HG03439 (cell line): ENCODE results near the gene LIPC.

Experiments
- ATAC-seq: cut with Tn5 transposase; IDR thresholded peaks from one replicate; pipeline ENCODE4 v1.9.1; 2021; ENCODE audit warnings: mild to moderate bottlenecking, moderate library complexity; ENCODE audit not compliant: unreplicated experiment

The LIPC gene

DNA sequence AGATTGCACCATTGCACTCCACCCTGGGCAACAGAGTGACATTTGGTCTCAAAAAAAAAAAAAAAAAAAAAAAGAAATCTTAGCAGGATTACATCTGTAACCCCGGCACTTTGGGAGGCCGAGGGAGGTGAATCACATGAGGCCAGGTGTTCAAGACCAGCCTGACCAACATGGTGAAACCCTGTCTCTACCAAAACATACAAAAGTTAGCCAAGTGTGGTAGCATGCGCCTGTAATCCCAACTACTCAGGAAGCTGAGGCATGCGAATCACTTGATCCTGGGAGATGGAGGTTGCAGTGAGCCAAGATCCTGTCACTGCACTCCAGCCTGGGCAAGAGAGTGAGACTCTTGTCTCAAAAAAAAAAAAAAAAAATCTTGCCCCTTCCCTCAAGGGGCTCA is 40.4 kb downstream of the LIPC start:
- ATAC-seq: no peak

DNA sequence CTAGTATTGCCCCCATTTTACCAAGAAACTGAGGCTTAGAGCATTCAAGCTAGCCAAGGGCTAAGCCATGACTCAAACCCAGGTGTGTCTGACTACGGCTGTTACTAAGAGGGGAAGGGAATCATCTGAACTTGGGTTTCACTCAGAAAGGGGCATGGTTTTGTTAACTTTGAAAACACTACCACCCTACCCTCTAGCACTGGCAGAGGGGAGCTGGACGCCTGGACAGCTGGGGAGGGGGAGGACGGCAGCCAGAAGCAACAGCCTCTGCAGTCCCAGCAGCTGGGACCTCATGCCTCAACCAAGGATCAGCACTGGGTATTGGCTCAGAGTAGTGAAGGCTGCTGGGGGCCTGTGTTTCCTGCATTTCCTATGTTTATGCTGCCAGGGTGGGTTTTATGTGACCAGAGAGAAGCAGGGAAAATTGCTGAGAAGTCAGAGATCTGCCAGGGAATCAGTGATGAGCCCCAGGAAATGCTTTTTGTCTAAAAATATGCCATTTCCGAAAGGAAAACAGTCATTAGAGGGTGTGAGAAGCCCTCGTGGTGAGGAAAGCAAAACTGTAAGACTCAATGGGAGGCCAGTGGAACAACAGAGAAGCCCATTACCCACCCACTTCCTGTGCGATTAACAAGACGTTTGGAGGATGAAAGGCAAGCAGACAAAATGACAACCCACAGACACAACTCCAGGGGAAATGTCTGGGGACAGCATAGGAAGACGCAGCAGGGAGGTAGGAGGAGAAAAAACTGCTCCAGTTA is 41.2 kb downstream of the LIPC start:
- no peak for ATAC-seq

DNA sequence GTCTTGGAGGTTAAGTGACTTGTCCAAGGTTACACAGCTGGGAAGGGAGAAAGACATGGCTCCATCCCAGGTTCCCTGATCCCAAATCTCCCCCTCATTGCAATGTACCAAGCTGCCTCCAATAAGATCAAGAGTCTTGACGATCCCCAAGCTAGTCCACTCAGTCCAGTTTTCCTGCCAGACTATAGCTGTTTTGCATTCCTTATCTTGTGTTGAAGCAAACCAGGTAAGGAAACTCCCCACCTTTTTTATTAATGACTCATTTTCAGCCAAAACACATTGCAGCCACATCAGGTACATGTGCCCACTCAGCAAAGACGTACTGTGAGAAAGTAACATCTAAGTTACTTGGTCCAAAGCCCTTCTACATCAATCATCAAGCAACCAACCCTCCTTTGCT is 41.9 kb downstream of the LIPC start:
- ATAC-seq: no peak

DNA sequence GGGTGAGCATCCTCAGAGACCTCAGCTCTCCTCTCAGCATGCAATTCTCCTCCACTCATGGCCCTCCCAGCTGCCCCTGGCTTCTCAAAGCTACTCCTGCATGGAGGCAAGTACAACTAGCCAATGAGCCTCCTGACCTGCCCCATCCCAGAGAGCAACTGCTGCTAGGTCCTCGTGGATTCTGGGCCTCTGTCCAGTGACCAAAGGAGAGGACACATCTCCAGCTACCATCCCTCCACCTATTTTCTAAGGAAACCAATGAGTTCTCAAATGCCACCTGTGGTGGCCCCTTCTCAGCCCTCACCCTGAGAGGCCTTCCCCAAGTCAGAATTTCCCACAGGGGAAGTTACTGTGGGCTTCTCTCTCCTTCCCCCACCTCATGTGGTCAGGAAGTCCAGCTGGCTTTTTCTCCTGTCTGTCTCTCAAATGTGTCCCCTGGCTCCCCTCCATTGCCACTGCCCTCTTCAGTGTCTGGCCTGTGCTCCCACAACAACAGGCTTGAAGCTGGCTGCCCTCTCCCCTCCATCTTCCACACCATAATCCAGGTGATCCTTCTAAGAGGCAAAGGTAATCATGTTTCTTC is 43.0 kb downstream of the LIPC start:
- no peak for ATAC-seq

DNA sequence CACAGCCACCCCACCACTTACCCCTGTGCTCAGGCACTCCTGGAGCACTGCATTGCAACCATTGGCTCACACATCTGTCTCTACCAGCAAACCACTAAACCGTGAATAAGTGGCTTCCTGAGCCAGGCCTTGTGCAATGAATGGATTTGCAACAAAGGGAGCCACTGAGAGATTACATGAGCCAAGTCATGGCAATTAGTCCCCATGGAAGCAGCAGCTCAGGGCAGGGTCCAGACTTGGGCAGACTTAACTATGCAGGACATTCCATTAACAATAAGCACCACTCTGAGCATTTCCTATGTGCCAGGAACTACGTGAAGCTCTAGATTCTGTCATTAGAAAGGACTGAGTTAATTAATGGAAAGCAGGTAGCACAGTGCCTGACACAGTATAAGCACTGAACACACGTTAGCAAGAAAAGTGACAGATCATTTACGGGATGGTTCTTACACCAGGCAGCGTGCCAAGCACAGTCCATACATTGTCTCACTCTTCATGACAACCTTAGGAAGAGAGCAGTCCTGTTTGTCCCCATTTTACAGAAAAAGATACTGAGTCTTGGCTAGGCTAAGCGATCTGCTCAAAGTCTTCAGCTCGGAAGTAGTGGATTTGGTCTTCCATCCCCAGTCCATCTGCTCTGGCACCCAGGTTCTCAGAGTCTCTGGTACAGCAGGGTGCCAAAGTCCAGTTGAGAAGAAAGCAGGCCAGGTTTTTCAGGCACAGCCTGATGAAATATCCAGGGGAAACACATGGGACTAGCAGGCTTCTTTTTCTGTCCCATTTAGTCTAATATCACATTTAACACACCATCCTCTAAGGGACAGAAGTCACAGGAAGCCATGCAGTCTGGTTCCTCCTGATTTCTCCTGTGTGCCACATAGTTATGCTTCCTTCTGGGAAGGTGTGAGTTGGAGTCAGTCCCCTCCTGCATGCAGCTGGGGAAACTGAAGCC is 44.1 kb downstream of the LIPC start:
- no peak for ATAC-seq

DNA sequence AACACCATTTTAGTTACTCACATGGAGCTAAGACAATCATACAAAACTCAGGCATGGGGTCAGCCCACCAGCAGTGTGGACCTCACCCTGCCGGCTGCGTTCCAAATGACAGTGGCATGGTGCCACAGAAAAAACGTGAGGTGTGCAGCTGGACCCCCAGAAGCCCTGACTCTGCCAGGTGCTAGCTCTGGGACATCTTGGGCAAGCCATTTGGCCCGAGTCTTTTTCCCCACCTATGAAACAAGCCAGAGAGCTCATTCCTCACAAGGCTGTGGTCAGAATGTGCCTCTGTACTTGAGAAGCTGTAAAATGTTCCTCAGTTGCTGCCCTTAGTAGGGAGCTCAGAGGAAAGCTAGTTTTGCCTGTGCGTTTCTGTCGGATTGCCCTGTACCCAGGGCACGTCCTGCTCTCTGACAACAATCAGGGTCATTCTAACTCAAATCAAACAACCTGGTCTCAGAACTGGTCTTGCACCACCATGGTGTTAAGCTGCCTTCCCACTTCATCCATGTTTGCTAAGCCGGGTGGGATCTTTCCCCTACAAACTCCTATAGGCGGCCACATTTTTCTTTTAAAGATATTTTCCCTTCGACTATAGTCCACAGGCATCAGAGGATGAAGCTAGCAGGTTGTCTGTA is 44.9 kb downstream of the LIPC start:
- ATAC-seq: no peak

DNA sequence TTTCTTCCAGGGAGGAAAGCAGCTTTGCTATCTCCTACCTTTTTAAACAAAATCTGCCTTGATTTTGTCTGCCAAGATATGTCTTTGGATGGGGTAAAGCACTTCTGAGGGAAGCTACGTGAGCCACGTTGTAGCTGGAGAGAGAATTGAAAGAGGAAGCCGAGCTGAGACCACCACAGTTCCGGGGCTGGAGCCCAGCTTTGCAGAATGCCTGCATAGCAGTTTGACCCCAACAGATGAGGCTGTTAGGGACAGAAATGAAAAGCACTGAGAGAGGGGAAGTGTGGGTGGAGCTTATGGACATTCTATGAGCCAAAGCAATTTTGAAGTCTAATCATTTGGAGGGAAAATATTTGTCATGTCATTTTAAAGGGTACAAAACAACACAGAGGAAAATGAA is 45.4 kb downstream of the LIPC start:
- no peak for ATAC-seq

DNA sequence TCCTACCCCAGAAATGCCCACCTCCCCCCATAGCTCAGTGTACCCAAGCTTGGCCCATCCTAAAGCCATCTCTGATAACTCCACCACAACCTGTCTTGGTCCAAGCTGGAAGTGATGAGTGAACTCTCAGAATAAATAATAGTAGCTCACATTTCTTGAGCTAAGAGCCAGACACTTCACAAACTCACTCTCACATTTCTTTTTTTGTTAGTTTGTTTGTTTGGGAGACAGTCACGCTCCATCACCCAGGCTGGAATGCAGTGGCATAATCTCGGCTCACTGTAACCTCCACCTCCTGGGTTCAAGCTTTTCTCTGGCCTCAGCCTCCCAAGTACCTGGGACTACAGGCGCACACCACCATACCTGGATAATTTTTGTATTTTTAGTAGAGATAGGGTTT is 46.2 kb downstream of the LIPC start:
- ATAC-seq: no peak

DNA sequence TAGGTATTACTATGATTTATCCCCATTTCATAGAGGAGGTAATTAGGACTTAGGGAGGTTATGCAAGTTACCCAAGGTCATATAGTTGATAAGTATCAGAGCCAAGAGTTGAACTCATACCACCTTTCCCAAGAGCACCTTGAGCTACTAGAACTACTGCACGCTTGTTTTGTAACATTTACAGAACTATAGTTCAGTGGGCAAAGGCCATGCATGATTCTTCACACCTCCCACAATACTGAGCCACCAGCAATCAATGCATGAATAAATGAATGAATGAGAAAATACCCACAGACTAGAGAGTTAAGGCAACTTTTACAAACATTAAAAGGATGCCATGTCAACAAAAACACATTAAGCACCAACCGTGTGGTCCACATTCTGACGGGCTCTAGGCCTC is 46.8 kb downstream of the LIPC start:
- ATAC-seq: no peak

DNA sequence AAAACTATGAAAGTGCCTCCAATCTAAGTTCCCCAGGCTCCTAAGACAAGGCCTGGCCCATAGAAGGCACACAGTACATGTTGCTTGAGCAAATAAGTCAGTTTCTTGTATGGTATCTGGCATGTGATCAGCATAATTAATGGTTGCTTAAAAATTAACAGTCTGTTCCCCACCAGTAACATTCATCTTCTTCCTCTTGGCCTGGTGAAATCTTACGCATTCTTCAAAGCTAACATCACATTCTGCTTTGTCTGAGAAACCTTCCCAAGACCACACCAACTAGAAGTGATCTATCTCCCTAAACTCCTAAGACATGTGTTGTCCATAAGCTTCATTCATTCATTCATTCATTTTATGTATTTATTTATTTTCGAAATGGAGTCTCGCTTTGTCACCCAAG is 48.1 kb downstream of the LIPC start:
- ATAC-seq: no peak

DNA sequence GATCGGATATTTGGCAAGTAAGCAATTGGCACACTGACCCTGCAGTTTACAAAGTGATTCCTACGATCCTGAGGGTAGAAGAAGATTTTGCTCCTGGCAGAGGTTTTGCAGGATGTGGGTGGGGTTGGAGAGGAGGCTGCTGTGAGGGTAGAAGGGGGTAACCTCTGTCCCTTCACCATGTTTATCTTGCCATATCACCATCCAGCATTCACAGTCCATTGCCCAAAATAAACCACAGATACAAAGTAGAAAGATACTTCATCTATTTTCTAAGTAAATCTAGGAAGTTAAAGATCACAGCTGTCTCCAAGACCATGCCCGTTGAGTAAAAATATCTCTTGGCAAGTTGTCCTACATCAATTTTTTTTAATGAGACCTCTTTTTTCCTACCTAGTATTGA is 51.6 kb downstream of the LIPC start:
- no peak for ATAC-seq

DNA sequence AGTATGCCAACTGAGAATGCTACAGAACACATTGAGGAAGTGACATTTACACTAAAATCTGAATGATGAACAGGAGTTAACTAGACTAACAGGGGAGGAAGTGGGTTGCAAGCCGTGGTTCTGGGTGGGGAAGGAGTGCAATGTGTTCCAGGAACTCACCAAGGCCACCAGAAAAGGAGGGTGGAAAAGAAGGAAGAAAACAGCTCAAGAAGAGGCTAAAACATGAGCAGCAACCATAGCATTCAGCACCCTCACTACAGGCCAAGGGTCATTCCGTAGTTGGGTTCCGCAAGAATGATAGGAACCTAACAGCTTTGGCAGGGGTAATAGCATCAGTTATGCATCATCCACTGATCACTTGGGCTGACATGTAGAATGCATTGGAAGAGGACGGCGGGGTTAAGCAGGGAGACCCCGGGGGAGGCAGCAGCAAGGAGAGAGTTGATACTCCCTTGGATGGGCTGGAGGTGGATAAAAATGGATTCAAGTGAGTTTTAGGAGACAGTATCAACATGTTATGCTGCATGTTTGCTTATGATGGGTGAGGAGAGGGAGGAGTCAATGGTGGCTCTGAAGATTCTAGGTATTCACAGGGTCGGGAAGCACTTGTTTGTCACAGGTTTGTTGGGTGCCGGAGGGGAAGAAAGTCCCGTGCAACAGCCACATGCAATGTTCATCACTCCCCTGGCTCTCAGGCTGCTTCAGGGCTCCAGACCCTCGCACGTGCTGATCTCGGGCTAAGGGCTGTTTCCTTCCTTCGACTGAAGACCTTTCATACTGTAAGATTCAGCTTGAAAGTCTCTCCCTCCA is 53.2 kb downstream of the LIPC start:
- ATAC-seq: no peak

DNA sequence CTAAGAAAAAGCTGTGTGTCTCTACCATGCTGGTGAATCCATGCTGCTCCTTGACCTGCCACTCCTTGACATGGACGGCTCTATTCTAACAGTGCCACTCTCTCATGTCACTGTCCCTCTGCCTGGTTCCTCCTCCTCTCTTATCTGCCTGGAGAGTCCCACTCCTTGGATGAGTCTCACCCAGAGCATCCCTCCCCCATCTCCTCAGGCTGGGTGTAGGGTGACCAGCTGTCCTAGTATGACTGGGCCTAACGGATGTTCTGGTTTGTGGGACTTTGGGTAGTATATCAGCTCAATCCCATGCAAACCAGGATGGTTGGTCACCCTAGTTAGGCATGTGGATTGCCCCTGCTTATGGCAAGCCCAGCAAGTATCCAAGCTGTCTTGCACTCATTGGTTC is 54.3 kb downstream of the LIPC start:
- no peak for ATAC-seq

DNA sequence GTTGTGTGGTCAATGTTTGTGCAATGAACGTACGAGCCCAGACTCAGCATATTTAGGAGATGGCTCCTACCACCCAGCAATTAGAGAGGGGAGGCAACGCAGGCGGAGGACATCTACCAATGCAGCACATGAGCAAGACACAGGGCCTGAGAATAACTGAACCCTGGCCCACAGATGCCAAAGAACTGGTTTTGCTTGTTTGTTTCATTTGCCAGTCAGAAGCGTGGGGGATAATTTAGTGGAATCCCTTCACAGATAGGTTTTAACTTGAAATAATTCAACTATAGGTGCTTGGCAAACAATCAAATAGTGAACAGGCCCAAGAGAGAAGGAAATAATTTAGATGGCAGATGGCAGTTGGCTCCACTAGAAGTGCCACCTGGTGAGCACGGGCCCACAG is 54.8 kb downstream of the LIPC start:
- ATAC-seq: no peak

DNA sequence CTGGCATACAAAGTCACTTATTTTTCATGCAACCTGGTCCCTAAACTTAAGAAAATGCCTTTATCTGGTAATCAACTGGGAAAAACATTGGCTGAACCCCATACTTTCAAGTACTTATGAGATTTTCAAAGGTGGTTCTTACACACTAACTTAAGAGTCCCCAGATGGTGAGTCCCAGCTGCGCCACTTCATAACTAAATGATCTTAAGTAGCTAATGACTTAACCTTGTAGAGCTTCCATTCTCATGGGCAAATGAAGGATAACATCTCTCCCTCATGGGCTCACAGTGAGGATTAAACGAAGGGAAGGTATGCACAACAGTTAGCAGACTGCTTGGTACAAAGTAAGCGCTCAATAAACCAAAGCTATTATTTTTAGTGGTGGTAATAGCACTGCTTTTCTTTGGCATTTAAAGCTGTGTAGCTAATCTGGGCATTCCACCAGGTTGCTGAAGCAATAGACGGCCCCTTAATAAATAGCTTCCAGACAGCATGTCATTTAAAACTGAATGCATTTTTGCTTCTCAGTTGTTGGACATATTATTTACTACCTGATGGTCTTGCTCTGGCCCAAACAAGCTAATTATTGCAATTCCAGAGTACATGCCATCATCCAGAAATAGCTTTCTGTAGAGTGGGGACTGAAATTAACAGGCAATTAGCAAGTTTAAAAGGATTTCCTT is 55.4 kb downstream of the LIPC start:
- ATAC-seq: no peak

DNA sequence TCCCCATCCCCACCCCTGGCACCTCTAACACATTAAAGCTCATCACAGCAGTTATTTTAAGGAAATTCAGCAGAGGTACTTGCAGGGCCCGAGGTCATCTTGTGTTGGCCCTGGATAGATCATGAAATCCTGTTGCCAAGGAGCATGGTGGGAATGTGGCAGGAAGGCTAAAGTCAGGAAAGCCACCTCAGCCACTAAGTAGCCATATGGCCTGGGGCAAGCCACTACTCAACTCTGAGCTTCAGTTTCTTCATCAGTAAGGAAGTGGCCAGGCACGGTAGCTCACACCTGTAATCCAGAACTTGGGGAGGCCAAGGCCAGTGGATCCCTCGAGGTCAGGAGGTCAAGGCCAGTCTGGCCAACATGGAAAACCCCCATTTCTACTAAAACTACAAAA is 55.9 kb downstream of the LIPC start:
- no peak for ATAC-seq

DNA sequence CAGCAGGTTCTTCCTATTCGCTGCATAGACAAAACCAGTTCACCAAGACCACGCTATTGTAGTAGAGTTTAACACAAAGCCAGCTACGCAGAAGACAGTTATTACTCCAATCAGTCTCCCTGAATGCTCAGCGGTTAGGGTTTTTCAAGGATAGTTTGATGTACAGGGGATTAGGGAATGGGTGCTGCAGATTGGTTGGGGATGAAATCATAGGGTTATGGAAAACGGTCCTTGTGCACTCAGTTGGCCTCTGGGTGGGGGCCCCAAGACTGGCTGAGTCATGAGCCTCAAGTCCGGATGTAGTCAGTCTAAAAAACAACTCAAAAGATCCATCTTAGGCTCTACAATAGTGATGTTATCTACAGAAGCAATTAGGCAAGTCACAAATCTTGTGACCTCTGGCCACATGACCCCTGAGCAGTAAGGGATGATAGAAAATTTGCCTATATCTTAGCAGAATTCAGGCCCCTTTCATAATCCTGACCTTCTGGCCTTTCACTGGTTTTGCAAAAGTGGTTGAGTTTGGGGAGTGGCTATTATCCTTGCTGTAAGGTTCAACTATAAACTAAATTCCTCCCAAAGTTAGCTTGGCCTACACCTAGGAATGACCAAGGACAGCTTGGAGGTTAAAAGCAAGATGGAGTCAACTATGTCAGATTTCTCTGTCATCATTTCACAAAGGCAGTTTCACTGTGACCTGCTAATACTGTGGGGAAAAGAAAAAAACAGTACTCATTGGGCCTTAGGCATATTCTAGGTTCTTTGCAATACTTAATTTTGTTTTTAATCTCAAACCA is 57.7 kb downstream of the LIPC start:
- no peak for ATAC-seq

DNA sequence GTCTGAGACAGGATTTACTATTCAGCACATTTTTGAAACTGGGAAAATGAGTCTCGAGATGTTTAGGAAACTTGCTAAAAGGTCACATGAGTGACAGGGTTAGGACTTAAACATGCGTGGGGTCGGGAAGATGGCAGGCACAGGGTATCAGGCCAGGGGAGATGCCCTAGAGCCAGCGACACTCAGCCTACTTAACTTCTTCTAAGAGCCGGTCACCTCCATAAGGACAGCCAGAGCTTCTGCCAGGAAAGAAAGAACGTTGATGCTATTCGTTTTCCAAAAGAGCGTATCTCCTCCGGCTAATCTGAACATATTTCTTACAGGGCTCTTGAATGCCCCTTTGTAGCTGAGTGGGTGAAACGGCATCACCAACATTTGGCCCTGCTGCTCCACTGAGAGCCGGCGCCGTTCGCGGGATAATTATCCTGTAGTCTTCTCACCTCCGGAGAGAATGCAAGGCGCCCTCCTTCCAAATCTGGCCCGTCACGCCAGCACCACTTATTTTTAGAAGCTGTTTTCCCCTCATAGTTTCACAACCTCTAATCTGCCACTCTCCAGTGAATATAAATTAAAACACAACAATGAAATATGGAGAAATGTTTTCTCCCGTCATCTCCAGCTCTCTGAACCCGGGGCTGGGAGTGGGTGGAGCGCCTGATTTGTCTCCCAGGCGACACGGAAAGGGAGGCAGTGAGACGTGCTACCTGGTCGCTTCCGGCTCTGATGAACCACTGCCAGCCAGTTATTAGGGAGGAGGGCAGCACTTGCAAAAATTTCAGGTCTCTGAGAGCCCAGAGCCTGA is 58.5 kb downstream of the LIPC start:
- no peak for ATAC-seq
